Ishikawa (cell line): ENCODE data around the gene ITGA11.

Source experiments
- CEBPB ChIP-seq: IDR thresholded peaks from 2 replicates; pipeline ENCODE4 v1.6.1; 2012
- CREB1 ChIP-seq: IDR thresholded peaks from 2 replicates; pipeline ENCODE4 v1.6.1; 2012; ENCODE audit warnings: low read depth
- EGR1 ChIP-seq: IDR thresholded peaks from 2 replicates; pipeline ENCODE4 v1.6.1; 2012
- EP300 ChIP-seq: IDR thresholded peaks from 2 replicates; pipeline ENCODE4 v1.6.1; 2012; ENCODE audit warnings: borderline replicate concordance
- FOXM1 ChIP-seq: IDR thresholded peaks from 2 replicates; pipeline ENCODE4 v1.6.1; 2012; ENCODE audit warnings: low read depth, borderline replicate concordance
- NFIC ChIP-seq: IDR thresholded peaks from 2 replicates; pipeline ENCODE4 v1.6.1; 2012
- RAD21 ChIP-seq: IDR thresholded peaks from 2 replicates; pipeline ENCODE4 v1.6.1; 2012; ENCODE audit warnings: low read depth
- TAF1 ChIP-seq: IDR thresholded peaks from 2 replicates; pipeline ENCODE4 v1.6.1; 2012; ENCODE audit warnings: low read depth, mild to moderate bottlenecking
- TCF12 ChIP-seq: IDR thresholded peaks from 2 replicates; pipeline ENCODE4 v1.6.1; 2012; ENCODE audit warnings: low read depth
- TEAD4 ChIP-seq: IDR thresholded peaks from 2 replicates; pipeline ENCODE4 v1.6.1; 2012
- YY1 ChIP-seq: IDR thresholded peaks from 2 replicates; pipeline ENCODE4 v1.6.1; 2012; ENCODE audit warnings: low read depth
- ZBTB7A ChIP-seq: IDR thresholded peaks from 2 replicates; pipeline ENCODE4 v1.6.1; 2012; ENCODE audit warnings: low read depth
- TF ChIP-seq, protein P1 (sequence below): IDR thresholded peaks from 2 replicates; pipeline ENCODE4 v1.6.1; 2012
- TF ChIP-seq, protein P2 (sequence below): IDR thresholded peaks from 2 replicates; pipeline ENCODE4 v1.6.1; 2012; ENCODE audit warnings: low read depth, mild to moderate bottlenecking
- TF ChIP-seq, protein P3 (sequence below): IDR thresholded peaks from 2 replicates; pipeline ENCODE4 v1.6.1; 2012

Gene ITGA11

DNA sequence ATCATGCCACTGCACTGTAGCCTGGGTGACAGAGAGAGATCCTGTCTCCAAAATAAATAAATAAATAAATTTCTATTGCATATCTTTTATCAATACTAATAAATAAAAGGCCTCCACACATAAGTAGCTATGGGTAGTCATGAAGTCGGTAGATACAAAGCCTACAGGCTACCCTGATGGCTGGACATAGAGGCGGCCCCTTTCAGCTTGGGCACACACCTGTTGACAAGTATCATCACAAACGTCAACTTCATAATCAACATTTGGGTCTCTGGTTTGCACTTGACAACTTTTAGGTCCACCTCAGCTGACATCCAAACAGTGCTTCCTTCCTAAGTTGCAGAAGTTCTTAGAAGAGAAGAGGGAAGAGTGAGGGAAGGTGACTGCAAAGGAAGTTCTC, 53.4 kb downstream of the ITGA11 start:
- no peak for TF ChIP-seq FOXM1
- TF ChIP-seq, protein P1, sequence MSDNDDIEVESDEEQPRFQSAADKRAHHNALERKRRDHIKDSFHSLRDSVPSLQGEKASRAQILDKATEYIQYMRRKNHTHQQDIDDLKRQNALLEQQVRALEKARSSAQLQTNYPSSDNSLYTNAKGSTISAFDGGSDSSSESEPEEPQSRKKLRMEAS: no peak
- no peak for TF ChIP-seq ZBTB7A
- no peak for TF ChIP-seq EGR1
- TF ChIP-seq NFIC: no peak
- no peak for TF ChIP-seq CEBPB
- TF ChIP-seq, protein P2, sequence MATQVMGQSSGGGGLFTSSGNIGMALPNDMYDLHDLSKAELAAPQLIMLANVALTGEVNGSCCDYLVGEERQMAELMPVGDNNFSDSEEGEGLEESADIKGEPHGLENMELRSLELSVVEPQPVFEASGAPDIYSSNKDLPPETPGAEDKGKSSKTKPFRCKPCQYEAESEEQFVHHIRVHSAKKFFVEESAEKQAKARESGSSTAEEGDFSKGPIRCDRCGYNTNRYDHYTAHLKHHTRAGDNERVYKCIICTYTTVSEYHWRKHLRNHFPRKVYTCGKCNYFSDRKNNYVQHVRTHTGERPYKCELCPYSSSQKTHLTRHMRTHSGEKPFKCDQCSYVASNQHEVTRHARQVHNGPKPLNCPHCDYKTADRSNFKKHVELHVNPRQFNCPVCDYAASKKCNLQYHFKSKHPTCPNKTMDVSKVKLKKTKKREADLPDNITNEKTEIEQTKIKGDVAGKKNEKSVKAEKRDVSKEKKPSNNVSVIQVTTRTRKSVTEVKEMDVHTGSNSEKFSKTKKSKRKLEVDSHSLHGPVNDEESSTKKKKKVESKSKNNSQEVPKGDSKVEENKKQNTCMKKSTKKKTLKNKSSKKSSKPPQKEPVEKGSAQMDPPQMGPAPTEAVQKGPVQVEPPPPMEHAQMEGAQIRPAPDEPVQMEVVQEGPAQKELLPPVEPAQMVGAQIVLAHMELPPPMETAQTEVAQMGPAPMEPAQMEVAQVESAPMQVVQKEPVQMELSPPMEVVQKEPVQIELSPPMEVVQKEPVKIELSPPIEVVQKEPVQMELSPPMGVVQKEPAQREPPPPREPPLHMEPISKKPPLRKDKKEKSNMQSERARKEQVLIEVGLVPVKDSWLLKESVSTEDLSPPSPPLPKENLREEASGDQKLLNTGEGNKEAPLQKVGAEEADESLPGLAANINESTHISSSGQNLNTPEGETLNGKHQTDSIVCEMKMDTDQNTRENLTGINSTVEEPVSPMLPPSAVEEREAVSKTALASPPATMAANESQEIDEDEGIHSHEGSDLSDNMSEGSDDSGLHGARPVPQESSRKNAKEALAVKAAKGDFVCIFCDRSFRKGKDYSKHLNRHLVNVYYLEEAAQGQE: no peak
- no peak for TF ChIP-seq TEAD4
- TF ChIP-seq, protein P3, sequence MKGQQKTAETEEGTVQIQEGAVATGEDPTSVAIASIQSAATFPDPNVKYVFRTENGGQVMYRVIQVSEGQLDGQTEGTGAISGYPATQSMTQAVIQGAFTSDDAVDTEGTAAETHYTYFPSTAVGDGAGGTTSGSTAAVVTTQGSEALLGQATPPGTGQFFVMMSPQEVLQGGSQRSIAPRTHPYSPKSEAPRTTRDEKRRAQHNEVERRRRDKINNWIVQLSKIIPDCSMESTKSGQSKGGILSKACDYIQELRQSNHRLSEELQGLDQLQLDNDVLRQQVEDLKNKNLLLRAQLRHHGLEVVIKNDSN: no peak
- no peak for TF ChIP-seq YY1
- TF ChIP-seq CREB1: no peak
- TF ChIP-seq TAF1: no peak
- no peak for TF ChIP-seq RAD21
- no peak for TF ChIP-seq EP300
- no peak for TF ChIP-seq TCF12

DNA sequence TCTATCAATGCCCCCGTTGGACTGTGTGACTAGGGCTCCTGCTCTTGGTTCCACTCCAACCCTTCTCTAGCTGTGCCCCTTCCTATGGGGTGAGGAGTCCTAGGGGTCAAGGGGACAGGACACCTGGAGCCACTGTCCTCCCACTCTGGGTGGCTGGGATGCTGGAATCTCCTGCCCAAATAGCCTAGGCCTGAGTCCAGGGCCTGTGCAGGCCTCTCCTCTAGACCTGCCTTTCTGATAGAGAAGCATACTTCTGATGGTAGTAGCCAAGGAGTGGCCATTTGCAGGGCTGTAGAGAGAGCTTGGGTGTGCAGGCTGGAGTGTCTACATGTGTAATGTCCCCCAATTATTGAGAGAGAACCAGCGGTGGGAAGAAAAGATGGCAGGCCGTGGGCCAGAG, 54.2 kb downstream of the ITGA11 start:
- no peak for TF ChIP-seq YY1
- TF ChIP-seq TEAD4: no peak
- no peak for TF ChIP-seq EP300
- TF ChIP-seq CEBPB: no peak
- TF ChIP-seq CREB1: no peak
- no peak for TF ChIP-seq RAD21
- TF ChIP-seq FOXM1: no peak
- TF ChIP-seq, protein P1: no peak

DNA sequence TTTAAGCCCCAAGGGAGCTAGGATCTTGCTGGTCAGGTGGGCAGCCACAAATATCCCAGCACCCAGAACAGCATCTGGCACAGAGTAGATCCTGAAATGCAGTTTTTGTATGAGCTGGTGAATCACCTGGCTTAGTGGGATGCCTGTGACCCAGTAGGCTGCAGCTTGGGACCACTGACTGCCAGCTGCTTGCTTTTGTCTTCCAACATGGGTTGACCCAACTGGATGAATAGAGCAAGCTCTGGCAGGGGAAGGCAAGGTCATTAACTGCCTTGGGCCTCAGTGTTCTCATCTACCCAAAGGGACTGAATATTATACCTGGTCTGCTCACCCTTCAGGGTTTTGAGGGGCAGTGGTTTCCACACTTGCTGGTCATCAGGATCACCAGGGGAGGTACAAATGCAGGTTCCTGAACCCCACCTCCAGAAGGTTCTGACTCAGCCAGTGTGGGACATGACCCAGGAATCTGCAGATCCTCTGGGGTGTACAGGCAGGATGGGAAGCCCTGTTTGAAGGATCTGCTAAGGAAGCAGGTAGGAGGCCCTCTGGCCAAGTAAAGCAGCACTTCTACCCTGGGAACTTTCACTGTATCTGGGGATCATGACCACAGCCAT, 55.4 kb downstream of the ITGA11 start:
- TF ChIP-seq NFIC: no peak
- TF ChIP-seq, protein P1: no peak
- no peak for TF ChIP-seq TAF1
- TF ChIP-seq EP300: no peak
- TF ChIP-seq, protein P3: no peak

DNA sequence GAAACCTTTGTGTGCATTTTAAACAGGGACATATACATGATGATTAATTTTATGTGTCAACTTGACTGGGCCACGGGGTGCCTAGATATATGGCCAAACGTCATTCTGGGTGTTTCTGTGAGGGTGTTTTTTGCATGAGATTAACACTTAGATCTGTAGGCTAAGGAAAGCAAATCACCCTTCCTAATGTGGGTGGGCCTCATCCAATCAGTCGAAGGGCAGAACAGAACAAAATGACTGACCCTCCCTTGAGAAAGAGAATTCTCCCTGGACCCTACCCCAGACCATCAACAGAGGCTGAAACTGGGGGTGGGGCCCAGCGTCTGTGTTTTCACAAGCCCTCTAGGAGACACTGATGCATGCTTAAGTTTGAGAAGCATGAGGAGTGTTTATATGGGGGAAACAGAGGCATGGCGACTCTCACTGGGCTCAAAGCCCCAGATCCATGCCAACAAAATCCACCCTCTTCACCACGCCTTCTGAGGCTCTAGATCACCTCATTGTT, 56.2 kb downstream of the ITGA11 start:
- TF ChIP-seq TEAD4 (no peak), FOXM1 (no peak), NFIC (no peak), YY1 (no peak), TAF1 (no peak), TCF12 (no peak), CREB1 (no peak), ZBTB7A (no peak), EP300 (no peak)
- TF ChIP-seq, protein P3: no peak
- TF ChIP-seq, protein P2: no peak

DNA sequence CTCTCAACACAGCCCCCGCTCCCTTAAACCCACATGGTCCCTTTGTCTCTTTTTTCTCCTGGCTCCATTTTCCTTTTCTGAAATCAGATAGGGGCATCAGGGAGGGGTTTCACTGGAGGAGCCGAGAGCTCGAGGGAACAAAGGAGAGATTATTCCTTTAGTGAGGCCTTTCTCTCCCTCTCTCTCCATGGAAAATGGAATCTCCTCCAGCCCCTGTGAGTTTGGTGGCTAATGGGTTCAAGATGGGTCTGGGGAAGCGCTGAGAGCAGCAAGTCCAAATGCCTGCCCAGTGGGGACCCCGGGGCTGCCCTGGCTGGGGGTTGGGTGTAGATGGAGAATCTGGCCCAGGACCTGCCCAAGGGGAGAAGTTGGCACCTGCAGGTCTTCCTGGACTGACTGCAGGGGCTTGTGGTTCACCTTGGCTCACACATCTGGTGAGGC, 56.8 kb downstream of the ITGA11 start:
- TF ChIP-seq CEBPB: no peak
- TF ChIP-seq NFIC: no peak
- TF ChIP-seq YY1: no peak
- TF ChIP-seq FOXM1: no peak
